ENCODE data around the gene ZBTB20. TPM values are rescaled to one million over a fixed set of nuclear protein-coding genes. Genes with fewer than 3 reads are reported as not detected.

Gene ZBTB20
- total and polyA plus RNA-seq, 4 donors = 0.88 to 83.2 (median 20.4) TPM

GRCh38 chr3:114904633-114905032 is 242.5 kb downstream of the ZBTB20 start:
- Histone ChIP-seq H3K27ac (ENCODE audit: low read depth in 1 of 2, low read length in 2 of 2) (peak overlapping the region in 1 of 2 donors; percentile 12), H3K9me3 (ENCODE audit: control insufficient read depth in 4 of 4, low read length in 3 of 4) (no peaks in the 10 kb centered on the region), H3K27me3 (ENCODE audit: control insufficient read depth in 4 of 4, insufficient read depth in 4 of 4, low read length in 3 of 4) (no peaks in the 10 kb centered on the region), H3K4me3 (ENCODE audit: low read depth in 1 of 3, low read length in 3 of 3) (no peak overlapping the region), H3K4me1 (ENCODE audit: control insufficient read depth in 4 of 4, insufficient read depth in 4 of 4, low read length in 3 of 4) (peaks cover 1 to 38% (median 29%) of the 10 kb centered on the region in 4 donors), H3K36me3 (ENCODE audit: control insufficient read depth in 4 of 4, insufficient read depth in 3 of 4, low read depth in 1 of 4, low read length in 3 of 4) (no peaks in the 10 kb centered on the region), H3K9ac (ENCODE audit: low read depth in 1 of 2, low read length in 2 of 2) (no peak overlapping the region)
- no peak for DNase-seq (ENCODE audit: low spot score)
- 51% methylated on average over 3 of the region's 3 CpGs for WGBS
- TF ChIP-seq RXRA (IDR thresholded peaks at IDR 0.05) (no peak), TAF1 (conservative IDR thresholded peaks at IDR 0.05) (no peak), FOXA1 (IDR thresholded peaks at IDR 0.05) (no peak), GABPA (IDR thresholded peaks at IDR 0.05 in 1 of 2, conservative IDR thresholded peaks at IDR 0.05 in 1 of 2) (no peak), CTCF (IDR thresholded peaks at IDR 0.05; ENCODE audit: low read depth, low read length, missing input control) (no peak), JUND (IDR thresholded peaks at IDR 0.05) (no peak), NR2F2 (IDR thresholded peaks at IDR 0.05) (no peak), YY1 (IDR thresholded peaks at IDR 0.05) (no peak), RAD21 (IDR thresholded peaks at IDR 0.05) (no peak)
- TF ChIP-seq, protein P1, sequence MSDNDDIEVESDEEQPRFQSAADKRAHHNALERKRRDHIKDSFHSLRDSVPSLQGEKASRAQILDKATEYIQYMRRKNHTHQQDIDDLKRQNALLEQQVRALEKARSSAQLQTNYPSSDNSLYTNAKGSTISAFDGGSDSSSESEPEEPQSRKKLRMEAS (IDR thresholded peaks at IDR 0.05) = no peak
- TF ChIP-seq, protein P2, sequence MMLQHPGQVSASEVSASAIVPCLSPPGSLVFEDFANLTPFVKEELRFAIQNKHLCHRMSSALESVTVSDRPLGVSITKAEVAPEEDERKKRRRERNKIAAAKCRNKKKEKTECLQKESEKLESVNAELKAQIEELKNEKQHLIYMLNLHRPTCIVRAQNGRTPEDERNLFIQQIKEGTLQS (IDR thresholded peaks at IDR 0.05) = no peak
- TF ChIP-seq, protein P3, sequence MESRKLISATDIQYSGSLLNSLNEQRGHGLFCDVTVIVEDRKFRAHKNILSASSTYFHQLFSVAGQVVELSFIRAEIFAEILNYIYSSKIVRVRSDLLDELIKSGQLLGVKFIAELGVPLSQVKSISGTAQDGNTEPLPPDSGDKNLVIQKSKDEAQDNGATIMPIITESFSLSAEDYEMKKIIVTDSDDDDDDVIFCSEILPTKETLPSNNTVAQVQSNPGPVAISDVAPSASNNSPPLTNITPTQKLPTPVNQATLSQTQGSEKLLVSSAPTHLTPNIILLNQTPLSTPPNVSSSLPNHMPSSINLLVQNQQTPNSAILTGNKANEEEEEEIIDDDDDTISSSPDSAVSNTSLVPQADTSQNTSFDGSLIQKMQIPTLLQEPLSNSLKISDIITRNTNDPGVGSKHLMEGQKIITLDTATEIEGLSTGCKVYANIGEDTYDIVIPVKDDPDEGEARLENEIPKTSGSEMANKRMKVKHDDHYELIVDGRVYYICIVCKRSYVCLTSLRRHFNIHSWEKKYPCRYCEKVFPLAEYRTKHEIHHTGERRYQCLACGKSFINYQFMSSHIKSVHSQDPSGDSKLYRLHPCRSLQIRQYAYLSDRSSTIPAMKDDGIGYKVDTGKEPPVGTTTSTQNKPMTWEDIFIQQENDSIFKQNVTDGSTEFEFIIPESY (IDR thresholded peaks at IDR 0.05) = no peak

GRCh38 chr3:114903213-114903612 is 243.9 kb downstream of the ZBTB20 start:
- no peaks in the 10 kb centered on the region for H3K9me3 ChIP-seq (ENCODE audit: control insufficient read depth in 4 of 4, low read length in 3 of 4)
- H3K27ac ChIP-seq (ENCODE audit: low read depth in 1 of 2, low read length in 2 of 2) = peak overlapping the region; percentile 81 to 82
- TF ChIP-seq, protein P2 (IDR thresholded peaks at IDR 0.05) = no peak
- no peak for TF ChIP-seq CTCF (IDR thresholded peaks at IDR 0.05; ENCODE audit: low read depth, low read length, missing input control)
- TF ChIP-seq RAD21 (IDR thresholded peaks at IDR 0.05) = no peak
- no peak for TF ChIP-seq YY1 (IDR thresholded peaks at IDR 0.05)
- no peak for TF ChIP-seq FOXA2 (IDR thresholded peaks at IDR 0.05)
- TF ChIP-seq HNF4G (IDR thresholded peaks at IDR 0.05) = no peak
- TF ChIP-seq, protein P4, sequence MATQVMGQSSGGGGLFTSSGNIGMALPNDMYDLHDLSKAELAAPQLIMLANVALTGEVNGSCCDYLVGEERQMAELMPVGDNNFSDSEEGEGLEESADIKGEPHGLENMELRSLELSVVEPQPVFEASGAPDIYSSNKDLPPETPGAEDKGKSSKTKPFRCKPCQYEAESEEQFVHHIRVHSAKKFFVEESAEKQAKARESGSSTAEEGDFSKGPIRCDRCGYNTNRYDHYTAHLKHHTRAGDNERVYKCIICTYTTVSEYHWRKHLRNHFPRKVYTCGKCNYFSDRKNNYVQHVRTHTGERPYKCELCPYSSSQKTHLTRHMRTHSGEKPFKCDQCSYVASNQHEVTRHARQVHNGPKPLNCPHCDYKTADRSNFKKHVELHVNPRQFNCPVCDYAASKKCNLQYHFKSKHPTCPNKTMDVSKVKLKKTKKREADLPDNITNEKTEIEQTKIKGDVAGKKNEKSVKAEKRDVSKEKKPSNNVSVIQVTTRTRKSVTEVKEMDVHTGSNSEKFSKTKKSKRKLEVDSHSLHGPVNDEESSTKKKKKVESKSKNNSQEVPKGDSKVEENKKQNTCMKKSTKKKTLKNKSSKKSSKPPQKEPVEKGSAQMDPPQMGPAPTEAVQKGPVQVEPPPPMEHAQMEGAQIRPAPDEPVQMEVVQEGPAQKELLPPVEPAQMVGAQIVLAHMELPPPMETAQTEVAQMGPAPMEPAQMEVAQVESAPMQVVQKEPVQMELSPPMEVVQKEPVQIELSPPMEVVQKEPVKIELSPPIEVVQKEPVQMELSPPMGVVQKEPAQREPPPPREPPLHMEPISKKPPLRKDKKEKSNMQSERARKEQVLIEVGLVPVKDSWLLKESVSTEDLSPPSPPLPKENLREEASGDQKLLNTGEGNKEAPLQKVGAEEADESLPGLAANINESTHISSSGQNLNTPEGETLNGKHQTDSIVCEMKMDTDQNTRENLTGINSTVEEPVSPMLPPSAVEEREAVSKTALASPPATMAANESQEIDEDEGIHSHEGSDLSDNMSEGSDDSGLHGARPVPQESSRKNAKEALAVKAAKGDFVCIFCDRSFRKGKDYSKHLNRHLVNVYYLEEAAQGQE (IDR thresholded peaks at IDR 0.05) = no peak
- TF ChIP-seq EGR1 (IDR thresholded peaks at IDR 0.05; ENCODE audit: low read depth in 2 of 2) = no peak
- no peak for TF ChIP-seq FOXA1 (IDR thresholded peaks at IDR 0.05)
- TF ChIP-seq HNF4A (conservative IDR thresholded peaks at IDR 0.05) = no peak
- TF ChIP-seq, protein P1 (IDR thresholded peaks at IDR 0.05) = no peak
- no peak for TF ChIP-seq JUND (IDR thresholded peaks at IDR 0.05)
- no peak for TF ChIP-seq RXRA (IDR thresholded peaks at IDR 0.05)
- no peak for TF ChIP-seq NR2F2 (IDR thresholded peaks at IDR 0.05)
- TF ChIP-seq, protein P3 (IDR thresholded peaks at IDR 0.05) = no peak
- WGBS = 35% methylated on average over 1 of the region's 1 CpG
- H3K4me1 ChIP-seq (ENCODE audit: control insufficient read depth in 4 of 4, insufficient read depth in 4 of 4, low read length in 3 of 4) = peaks cover 1 to 38% (median 29%) of the 10 kb centered on the region in 4 donors
- no peaks in the 10 kb centered on the region for H3K36me3 ChIP-seq (ENCODE audit: control insufficient read depth in 4 of 4, insufficient read depth in 3 of 4, low read depth in 1 of 4, low read length in 3 of 4)
- H3K9ac ChIP-seq (ENCODE audit: low read depth in 1 of 2, low read length in 2 of 2) = peak overlapping the region in 1 of 2 donors; percentile 74
- peak overlapping the region in 2 of 3 donors; percentile 24 to 50 for H3K4me3 ChIP-seq (ENCODE audit: low read depth in 1 of 3, low read length in 3 of 3)
- H3K27me3 ChIP-seq (ENCODE audit: control insufficient read depth in 4 of 4, insufficient read depth in 4 of 4, low read length in 3 of 4) = no peaks in the 10 kb centered on the region
- DNase-seq (ENCODE audit: low spot score) = no peak

Measured in liver (tissue), 9 donors.